ENCODE results near the gene SF3A2. TPM values are rescaled to one million over a fixed set of nuclear protein-coding genes. Genes with fewer than 3 reads are reported as not detected.

Gene SF3A2
- total RNA-seq, 1 experiment from 2014 or later, result 184 TPM

DNA sequence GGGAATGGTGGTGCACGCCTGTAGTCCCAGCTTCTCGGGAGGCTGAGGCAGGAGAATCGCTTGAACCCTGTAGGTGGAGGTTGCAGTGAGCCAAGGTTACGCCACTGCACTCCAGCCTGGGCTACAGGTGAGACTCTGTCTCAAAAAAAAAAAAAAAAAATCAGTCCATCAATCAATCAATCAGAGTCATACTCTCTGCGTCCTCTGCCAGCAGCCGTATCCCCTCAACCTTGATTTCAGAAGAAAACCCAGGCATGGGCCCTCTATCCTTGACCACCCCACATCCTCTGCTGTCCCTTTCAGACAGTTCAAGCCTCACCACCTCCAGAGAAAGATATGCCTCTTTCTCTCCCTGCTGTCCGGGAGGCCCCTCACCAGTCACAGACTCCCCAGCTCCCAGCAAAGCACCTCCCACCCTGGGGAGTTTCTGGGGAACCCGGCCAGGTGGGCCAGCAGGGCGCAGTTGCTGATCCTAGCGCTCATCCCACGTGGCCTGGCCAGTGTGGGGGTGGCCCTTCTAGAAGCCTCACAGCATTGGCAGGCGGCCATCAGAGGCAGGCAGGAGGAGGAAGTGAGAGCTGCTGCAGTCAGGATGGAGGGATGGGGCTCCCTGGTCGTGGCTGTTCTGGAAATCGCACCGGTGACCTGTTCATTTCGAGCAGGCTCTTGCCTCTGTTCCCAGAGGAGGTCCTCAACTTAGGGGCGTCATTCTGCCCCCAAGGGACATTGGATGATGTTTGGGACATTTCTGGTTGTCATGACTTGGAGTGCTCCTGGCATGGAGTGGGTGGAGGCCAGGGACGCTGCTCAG is 29.8 kb downstream of the SF3A2 start (continued):
- TF ChIP-seq TP53 (CRISPR knock-in tag; IDR thresholded peaks at IDR 0.05), result no peak
- no peak for TF ChIP-seq TEAD4 (CRISPR knock-in tag; IDR thresholded peaks at IDR 0.05)
- no peak for TF ChIP-seq ETV6 (CRISPR knock-in tag; IDR thresholded peaks at IDR 0.05)
- no peak for TF ChIP-seq GRHL2 (CRISPR knock-in tag; IDR thresholded peaks at IDR 0.05; ENCODE audit: insufficient replicate concordance, severe bottlenecking)
- TF ChIP-seq, protein P1, sequence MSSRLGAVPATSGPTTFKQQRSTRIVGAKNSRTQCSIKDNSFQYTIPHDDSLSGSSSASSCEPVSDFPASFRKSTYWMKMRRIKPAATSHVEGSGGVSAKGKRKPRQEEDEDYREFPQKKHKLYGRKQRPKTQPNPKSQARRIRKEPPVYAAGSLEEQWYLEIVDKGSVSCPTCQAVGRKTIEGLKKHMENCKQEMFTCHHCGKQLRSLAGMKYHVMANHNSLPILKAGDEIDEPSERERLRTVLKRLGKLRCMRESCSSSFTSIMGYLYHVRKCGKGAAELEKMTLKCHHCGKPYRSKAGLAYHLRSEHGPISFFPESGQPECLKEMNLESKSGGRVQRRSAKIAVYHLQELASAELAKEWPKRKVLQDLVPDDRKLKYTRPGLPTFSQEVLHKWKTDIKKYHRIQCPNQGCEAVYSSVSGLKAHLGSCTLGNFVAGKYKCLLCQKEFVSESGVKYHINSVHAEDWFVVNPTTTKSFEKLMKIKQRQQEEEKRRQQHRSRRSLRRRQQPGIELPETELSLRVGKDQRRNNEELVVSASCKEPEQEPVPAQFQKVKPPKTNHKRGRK (CRISPR knock-in tag; IDR thresholded peaks at IDR 0.05; ENCODE audit: borderline replicate concordance), result no peak
- TF ChIP-seq ZNF219 (CRISPR knock-in tag; IDR thresholded peaks at IDR 0.05; ENCODE audit: borderline replicate concordance), result no peak

DNA sequence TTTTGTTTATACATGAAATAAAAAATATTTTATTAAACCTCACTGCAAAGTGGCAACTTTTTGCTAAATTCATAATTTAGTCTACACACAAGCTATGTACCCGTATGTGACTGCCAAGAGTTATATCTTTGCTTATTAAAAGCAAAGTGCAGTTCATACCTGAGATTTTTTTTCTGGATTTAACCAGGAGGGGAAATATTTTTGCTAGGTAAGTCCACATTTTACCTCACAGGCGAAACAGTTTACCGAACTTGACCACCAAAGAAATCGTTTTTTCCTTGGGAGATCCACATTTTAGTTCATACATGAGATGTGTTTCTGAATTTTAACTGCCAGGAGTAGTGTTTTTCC is 31.8 kb downstream of the SF3A2 start:
- Mint-ChIP-seq H3K36me3 (peaks cover 8% of the 10 kb centered on the region), H3K27ac (peak overlapping the region; percentile 29; the same call in 1 of the 2 replicates), H3K4me1 (peaks cover 26% of the 10 kb centered on the region), H3K27me3 (ENCODE audit: low read depth) (no peaks in the 10 kb centered on the region; the same call in 1 of the 2 replicates), H3K4me3 (peak overlapping the region; percentile 82), H3K9me3 (no peaks in the 10 kb centered on the region)
- DNase-seq (ENCODE audit: low spot score) (no peak), ATAC-seq (no peak)
- CTCF ChIA-PET, result no interaction called here
- POLR2A ChIA-PET, result no interaction called here
- TF ChIP-seq, protein P2, sequence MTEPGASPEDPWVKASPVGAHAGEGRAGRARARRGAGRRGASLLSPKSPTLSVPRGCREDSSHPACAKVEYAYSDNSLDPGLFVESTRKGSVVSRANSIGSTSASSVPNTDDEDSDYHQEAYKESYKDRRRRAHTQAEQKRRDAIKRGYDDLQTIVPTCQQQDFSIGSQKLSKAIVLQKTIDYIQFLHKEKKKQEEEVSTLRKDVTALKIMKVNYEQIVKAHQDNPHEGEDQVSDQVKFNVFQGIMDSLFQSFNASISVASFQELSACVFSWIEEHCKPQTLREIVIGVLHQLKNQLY (CRISPR knock-in tag; IDR thresholded peaks at IDR 0.05), result no peak
- TF ChIP-seq, protein P3, sequence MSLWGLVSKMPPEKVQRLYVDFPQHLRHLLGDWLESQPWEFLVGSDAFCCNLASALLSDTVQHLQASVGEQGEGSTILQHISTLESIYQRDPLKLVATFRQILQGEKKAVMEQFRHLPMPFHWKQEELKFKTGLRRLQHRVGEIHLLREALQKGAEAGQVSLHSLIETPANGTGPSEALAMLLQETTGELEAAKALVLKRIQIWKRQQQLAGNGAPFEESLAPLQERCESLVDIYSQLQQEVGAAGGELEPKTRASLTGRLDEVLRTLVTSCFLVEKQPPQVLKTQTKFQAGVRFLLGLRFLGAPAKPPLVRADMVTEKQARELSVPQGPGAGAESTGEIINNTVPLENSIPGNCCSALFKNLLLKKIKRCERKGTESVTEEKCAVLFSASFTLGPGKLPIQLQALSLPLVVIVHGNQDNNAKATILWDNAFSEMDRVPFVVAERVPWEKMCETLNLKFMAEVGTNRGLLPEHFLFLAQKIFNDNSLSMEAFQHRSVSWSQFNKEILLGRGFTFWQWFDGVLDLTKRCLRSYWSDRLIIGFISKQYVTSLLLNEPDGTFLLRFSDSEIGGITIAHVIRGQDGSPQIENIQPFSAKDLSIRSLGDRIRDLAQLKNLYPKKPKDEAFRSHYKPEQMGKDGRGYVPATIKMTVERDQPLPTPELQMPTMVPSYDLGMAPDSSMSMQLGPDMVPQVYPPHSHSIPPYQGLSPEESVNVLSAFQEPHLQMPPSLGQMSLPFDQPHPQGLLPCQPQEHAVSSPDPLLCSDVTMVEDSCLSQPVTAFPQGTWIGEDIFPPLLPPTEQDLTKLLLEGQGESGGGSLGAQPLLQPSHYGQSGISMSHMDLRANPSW (CRISPR knock-in tag; conservative IDR thresholded peaks at IDR 0.05; ENCODE audit: low read depth), result no peak
- TF ChIP-seq, protein P4, sequence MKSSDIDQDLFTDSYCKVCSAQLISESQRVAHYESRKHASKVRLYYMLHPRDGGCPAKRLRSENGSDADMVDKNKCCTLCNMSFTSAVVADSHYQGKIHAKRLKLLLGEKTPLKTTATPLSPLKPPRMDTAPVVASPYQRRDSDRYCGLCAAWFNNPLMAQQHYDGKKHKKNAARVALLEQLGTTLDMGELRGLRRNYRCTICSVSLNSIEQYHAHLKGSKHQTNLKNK (CRISPR knock-in tag; IDR thresholded peaks at IDR 0.05), result no peak
- TF ChIP-seq, protein P5, sequence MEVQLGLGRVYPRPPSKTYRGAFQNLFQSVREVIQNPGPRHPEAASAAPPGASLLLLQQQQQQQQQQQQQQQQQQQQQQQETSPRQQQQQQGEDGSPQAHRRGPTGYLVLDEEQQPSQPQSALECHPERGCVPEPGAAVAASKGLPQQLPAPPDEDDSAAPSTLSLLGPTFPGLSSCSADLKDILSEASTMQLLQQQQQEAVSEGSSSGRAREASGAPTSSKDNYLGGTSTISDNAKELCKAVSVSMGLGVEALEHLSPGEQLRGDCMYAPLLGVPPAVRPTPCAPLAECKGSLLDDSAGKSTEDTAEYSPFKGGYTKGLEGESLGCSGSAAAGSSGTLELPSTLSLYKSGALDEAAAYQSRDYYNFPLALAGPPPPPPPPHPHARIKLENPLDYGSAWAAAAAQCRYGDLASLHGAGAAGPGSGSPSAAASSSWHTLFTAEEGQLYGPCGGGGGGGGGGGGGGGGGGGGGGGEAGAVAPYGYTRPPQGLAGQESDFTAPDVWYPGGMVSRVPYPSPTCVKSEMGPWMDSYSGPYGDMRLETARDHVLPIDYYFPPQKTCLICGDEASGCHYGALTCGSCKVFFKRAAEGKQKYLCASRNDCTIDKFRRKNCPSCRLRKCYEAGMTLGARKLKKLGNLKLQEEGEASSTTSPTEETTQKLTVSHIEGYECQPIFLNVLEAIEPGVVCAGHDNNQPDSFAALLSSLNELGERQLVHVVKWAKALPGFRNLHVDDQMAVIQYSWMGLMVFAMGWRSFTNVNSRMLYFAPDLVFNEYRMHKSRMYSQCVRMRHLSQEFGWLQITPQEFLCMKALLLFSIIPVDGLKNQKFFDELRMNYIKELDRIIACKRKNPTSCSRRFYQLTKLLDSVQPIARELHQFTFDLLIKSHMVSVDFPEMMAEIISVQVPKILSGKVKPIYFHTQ (CRISPR knock-in tag; IDR thresholded peaks at IDR 0.05), result no peak
- TF ChIP-seq KAT7 (CRISPR knock-in tag; IDR thresholded peaks at IDR 0.05; ENCODE audit: borderline replicate concordance) (no peak), FOXK1 (CRISPR knock-in tag; IDR thresholded peaks at IDR 0.05) (no peak), ZNF219 (CRISPR knock-in tag; IDR thresholded peaks at IDR 0.05; ENCODE audit: borderline replicate concordance) (no peak), ZNF317 (CRISPR knock-in tag; IDR thresholded peaks at IDR 0.05; ENCODE audit: borderline replicate concordance, low read depth) (no peak), TEAD1 (CRISPR knock-in tag; IDR thresholded peaks at IDR 0.05) (no peak), ESRRA (CRISPR knock-in tag; IDR thresholded peaks at IDR 0.05; ENCODE audit: borderline replicate concordance) (no peak)
- TF ChIP-seq, protein P6, sequence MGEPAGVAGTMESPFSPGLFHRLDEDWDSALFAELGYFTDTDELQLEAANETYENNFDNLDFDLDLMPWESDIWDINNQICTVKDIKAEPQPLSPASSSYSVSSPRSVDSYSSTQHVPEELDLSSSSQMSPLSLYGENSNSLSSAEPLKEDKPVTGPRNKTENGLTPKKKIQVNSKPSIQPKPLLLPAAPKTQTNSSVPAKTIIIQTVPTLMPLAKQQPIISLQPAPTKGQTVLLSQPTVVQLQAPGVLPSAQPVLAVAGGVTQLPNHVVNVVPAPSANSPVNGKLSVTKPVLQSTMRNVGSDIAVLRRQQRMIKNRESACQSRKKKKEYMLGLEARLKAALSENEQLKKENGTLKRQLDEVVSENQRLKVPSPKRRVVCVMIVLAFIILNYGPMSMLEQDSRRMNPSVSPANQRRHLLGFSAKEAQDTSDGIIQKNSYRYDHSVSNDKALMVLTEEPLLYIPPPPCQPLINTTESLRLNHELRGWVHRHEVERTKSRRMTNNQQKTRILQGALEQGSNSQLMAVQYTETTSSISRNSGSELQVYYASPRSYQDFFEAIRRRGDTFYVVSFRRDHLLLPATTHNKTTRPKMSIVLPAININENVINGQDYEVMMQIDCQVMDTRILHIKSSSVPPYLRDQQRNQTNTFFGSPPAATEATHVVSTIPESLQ (CRISPR knock-in tag; IDR thresholded peaks at IDR 0.05), result no peak
- TF ChIP-seq, protein P7, sequence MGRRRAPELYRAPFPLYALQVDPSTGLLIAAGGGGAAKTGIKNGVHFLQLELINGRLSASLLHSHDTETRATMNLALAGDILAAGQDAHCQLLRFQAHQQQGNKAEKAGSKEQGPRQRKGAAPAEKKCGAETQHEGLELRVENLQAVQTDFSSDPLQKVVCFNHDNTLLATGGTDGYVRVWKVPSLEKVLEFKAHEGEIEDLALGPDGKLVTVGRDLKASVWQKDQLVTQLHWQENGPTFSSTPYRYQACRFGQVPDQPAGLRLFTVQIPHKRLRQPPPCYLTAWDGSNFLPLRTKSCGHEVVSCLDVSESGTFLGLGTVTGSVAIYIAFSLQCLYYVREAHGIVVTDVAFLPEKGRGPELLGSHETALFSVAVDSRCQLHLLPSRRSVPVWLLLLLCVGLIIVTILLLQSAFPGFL (CRISPR knock-in tag; IDR thresholded peaks at IDR 0.05; ENCODE audit: borderline replicate concordance), result no peak
- TF ChIP-seq, protein P8, sequence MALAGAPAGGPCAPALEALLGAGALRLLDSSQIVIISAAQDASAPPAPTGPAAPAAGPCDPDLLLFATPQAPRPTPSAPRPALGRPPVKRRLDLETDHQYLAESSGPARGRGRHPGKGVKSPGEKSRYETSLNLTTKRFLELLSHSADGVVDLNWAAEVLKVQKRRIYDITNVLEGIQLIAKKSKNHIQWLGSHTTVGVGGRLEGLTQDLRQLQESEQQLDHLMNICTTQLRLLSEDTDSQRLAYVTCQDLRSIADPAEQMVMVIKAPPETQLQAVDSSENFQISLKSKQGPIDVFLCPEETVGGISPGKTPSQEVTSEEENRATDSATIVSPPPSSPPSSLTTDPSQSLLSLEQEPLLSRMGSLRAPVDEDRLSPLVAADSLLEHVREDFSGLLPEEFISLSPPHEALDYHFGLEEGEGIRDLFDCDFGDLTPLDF (CRISPR knock-in tag; IDR thresholded peaks at IDR 0.05), result no peak
- TF ChIP-seq, protein P9, sequence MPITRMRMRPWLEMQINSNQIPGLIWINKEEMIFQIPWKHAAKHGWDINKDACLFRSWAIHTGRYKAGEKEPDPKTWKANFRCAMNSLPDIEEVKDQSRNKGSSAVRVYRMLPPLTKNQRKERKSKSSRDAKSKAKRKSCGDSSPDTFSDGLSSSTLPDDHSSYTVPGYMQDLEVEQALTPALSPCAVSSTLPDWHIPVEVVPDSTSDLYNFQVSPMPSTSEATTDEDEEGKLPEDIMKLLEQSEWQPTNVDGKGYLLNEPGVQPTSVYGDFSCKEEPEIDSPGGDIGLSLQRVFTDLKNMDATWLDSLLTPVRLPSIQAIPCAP (CRISPR knock-in tag; IDR thresholded peaks at IDR 0.05), result no peak
